ENCODE measurements around the gene SECISBP2.

DNA sequence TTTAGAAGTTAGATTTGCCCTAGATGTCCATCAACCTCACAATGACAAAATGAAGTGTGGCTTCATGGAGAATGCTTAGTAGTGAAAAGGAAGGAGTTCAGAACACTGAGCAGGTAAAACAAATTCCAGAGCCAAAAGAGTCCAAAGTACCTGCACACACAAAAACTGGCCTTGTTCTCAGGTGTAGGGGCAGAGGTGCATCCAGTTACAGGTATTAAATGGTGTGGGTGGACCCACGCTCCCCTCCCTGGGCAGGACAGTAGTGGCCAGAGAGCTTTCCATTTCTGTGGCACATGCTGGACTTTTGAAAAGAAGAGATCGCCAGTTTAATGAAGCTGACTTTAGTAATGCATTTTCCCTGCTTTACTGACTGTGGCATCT, 47.2 kb downstream of the SECISBP2 start:
- TF ChIP-seq, protein P1, sequence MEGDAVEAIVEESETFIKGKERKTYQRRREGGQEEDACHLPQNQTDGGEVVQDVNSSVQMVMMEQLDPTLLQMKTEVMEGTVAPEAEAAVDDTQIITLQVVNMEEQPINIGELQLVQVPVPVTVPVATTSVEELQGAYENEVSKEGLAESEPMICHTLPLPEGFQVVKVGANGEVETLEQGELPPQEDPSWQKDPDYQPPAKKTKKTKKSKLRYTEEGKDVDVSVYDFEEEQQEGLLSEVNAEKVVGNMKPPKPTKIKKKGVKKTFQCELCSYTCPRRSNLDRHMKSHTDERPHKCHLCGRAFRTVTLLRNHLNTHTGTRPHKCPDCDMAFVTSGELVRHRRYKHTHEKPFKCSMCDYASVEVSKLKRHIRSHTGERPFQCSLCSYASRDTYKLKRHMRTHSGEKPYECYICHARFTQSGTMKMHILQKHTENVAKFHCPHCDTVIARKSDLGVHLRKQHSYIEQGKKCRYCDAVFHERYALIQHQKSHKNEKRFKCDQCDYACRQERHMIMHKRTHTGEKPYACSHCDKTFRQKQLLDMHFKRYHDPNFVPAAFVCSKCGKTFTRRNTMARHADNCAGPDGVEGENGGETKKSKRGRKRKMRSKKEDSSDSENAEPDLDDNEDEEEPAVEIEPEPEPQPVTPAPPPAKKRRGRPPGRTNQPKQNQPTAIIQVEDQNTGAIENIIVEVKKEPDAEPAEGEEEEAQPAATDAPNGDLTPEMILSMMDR (IDR thresholded peaks at IDR 0.05): no peak
- TF ChIP-seq POLR2A (IDR thresholded peaks at IDR 0.05): no peak
